Measurements from ENCODE around the gene TMEM59L. TPM values are rescaled to one million over a fixed set of nuclear protein-coding genes. Genes with fewer than 3 reads are reported as not detected.

The TMEM59L gene
- total and polyA plus RNA-seq, 2 of the 13 experiments (the other 11 are each of a cell fraction or from before 2014, with no cell fraction given) = 0.97 to 5.5 TPM

DNA sequence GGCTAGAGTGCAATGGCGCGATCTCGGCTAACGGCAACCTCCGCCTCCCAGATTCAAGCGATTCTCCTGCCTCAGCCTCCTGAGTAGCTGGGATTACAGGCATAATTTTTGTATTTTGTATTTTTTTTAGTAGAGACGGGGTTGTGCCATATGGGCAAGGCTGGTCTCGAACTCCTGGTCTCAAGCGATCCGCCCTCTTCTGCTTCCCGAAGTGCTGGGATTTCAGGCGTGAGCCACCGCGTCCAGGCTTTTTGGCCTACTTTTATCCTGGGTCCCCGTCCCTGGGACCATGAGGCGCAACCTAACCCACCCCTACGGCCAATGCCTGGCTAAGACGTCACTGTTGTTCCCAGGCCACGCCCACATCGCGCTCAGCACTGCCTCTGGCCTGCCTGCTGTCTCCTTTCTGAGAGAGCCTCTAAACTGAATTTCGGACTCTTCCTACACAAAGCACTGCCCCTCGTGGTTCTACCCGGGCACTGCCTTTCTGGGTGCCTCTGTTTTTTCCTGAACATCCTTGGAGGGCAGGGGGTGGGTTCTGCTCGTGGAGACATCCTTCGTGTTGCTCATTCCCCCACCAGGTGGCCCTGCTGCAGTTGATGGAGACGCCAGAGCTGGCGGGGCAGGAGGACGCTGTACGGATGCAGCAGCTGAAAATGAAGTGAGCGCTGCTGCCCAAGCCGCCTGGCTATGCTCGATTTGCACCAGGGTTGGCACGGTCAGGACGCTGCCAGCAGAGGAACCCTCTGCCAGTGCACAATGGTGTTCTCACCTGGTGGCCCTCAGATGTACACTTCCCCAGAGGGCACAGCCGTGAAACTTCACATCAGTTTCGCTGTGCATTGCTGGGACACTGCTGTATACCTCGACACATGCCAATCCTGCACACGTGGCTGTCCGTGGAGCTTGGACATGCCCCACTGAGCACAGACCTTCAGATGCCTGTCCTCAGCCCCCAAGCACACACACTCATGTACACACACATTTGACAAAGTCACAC lies 22.1 kb upstream of the TMEM59L start (continued):
- TF ChIP-seq ELF3 (CRISPR knock-in tag; IDR thresholded peaks at IDR 0.05) (no peak), MED8 (CRISPR knock-in tag; IDR thresholded peaks at IDR 0.05; ENCODE audit: insufficient replicate concordance) (no peak), GATA4 (IDR thresholded peaks at IDR 0.05; ENCODE audit: borderline replicate concordance, low read depth) (no peak), TBL1XR1 (IDR thresholded peaks at IDR 0.05; ENCODE audit: borderline replicate concordance, low read length, partially characterized antibody) (no peak), ZNF317 (CRISPR knock-in tag; IDR thresholded peaks at IDR 0.05) (no peak), PHF8 (CRISPR knock-in tag; IDR thresholded peaks at IDR 0.05) (no peak), HHEX (CRISPR knock-in tag; IDR thresholded peaks at IDR 0.05) (no peak), PRMT3 (CRISPR knock-in tag; IDR thresholded peaks at IDR 0.05; ENCODE audit: borderline replicate concordance, low read depth) (no peak), ZFP36L1 (CRISPR knock-in tag; IDR thresholded peaks at IDR 0.05) (no peak), HNRNPUL1 (IDR thresholded peaks at IDR 0.05; ENCODE audit: low read depth, low read length) (no peak), ZNF713 (CRISPR knock-in tag; IDR thresholded peaks at IDR 0.05) (no peak), ZFX (CRISPR knock-in tag; IDR thresholded peaks at IDR 0.05; ENCODE audit: low read depth) (peak; percentile 29; the same call in 1 of the 2 replicates), FOXP4 (CRISPR knock-in tag; IDR thresholded peaks at IDR 0.05) (no peak)
- TF ChIP-seq, protein P1, sequence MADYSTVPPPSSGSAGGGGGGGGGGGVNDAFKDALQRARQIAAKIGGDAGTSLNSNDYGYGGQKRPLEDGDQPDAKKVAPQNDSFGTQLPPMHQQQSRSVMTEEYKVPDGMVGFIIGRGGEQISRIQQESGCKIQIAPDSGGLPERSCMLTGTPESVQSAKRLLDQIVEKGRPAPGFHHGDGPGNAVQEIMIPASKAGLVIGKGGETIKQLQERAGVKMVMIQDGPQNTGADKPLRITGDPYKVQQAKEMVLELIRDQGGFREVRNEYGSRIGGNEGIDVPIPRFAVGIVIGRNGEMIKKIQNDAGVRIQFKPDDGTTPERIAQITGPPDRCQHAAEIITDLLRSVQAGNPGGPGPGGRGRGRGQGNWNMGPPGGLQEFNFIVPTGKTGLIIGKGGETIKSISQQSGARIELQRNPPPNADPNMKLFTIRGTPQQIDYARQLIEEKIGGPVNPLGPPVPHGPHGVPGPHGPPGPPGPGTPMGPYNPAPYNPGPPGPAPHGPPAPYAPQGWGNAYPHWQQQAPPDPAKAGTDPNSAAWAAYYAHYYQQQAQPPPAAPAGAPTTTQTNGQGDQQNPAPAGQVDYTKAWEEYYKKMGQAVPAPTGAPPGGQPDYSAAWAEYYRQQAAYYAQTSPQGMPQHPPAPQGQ (CRISPR knock-in tag; IDR thresholded peaks at IDR 0.05; ENCODE audit: borderline replicate concordance) = no peak
- TF ChIP-seq, protein P2, sequence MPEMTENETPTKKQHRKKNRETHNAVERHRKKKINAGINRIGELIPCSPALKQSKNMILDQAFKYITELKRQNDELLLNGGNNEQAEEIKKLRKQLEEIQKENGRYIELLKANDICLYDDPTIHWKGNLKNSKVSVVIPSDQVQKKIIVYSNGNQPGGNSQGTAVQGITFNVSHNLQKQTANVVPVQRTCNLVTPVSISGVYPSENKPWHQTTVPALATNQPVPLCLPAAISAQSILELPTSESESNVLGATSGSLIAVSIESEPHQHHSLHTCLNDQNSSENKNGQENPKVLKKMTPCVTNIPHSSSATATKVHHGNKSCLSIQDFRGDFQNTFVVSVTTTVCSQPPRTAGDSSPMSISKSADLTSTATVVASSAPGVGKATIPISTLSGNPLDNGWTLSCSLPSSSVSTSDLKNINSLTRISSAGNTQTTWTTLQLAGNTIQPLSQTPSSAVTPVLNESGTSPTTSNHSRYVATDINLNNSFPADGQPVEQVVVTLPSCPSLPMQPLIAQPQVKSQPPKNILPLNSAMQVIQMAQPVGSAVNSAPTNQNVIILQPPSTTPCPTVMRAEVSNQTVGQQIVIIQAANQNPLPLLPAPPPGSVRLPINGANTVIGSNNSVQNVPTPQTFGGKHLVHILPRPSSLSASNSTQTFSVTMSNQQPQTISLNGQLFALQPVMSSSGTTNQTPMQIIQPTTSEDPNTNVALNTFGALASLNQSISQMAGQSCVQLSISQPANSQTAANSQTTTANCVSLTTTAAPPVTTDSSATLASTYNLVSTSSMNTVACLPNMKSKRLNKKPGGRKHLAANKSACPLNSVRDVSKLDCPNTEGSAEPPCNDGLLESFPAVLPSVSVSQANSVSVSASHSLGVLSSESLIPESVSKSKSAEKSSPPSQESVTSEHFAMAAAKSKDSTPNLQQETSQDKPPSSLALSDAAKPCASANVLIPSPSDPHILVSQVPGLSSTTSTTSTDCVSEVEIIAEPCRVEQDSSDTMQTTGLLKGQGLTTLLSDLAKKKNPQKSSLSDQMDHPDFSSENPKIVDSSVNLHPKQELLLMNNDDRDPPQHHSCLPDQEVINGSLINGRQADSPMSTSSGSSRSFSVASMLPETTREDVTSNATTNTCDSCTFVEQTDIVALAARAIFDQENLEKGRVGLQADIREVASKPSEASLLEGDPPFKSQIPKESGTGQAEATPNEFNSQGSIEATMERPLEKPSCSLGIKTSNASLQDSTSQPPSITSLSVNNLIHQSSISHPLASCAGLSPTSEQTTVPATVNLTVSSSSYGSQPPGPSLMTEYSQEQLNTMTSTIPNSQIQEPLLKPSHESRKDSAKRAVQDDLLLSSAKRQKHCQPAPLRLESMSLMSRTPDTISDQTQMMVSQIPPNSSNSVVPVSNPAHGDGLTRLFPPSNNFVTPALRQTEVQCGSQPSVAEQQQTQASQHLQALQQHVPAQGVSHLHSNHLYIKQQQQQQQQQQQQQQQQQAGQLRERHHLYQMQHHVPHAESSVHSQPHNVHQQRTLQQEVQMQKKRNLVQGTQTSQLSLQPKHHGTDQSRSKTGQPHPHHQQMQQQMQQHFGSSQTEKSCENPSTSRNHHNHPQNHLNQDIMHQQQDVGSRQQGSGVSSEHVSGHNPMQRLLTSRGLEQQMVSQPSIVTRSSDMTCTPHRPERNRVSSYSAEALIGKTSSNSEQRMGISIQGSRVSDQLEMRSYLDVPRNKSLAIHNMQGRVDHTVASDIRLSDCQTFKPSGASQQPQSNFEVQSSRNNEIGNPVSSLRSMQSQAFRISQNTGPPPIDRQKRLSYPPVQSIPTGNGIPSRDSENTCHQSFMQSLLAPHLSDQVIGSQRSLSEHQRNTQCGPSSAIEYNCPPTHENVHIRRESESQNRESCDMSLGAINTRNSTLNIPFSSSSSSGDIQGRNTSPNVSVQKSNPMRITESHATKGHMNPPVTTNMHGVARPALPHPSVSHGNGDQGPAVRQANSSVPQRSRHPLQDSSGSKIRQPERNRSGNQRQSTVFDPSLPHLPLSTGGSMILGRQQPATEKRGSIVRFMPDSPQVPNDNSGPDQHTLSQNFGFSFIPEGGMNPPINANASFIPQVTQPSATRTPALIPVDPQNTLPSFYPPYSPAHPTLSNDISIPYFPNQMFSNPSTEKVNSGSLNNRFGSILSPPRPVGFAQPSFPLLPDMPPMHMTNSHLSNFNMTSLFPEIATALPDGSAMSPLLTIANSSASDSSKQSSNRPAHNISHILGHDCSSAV (CRISPR knock-in tag; IDR thresholded peaks at IDR 0.05; ENCODE audit: borderline replicate concordance) = no peak
